NCI-H1105 treated with DMSO at 0.1 percent for 48 hours (cell line): ENCODE measurements around the gene PDE3A.

Experiments
- DNase-seq: peaks from one replicate; lab custom pipeline; 2025; lab: John Stamatoyannopoulos, UW

The PDE3A gene

DNA sequence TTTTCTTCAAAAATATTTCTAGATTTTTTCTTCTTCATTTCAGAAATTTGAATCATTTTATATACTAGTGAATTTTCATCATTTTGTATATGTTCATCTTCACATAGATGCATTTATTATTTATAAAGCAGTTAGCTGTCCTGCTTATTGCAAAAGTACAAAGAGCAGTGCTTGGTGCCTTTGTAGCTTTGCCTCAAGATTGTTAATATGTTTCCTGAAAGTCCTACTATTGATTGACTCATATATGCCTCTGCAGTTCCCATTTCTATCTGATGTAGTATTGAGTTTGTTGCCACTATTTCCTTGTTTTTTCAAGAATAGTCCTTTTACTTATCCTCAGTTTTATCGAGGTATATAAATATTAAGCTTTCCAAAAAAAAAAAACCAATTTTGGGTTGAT, 89.7 kb downstream of the PDE3A start:
- no peak for DNase-seq

DNA sequence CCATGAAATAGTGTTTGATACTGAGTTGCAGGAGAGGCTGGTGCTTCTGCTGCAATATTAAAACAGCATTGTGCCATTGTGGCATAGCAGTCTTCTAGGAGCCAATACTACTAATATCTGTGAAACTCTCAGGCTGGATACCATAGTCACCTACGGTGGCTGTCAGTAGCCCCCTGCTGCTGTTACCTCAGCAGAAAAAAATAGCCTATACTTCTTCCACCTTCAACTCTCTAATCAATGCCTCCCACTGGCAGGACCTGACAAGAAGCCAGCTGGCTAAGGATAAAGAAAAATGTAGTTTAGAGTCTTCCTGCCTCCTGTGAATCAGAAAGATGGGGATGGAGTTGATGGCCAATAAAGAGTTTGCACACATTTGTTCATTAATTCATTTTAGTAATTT, 91.6 kb downstream of the PDE3A start:
- DNase-seq: no peak

DNA sequence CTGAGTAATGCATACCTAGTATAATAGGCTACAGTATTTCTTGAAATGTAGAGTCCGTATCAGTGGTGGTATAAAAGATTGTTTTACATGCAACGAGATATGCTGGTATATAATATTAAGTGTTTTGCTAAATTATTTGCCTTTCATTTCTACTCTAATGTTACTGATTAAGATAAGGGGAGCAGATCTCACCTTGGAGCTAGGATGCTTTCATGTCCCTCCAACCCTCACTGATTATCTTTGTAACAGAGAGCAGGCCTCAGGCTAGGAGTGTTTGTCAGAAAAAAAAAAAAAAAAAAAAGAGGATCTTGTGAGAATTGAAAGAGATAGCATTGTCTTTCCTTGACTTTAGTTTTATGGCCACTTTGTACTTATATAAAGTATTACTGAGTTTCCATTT, 92.6 kb downstream of the PDE3A start:
- DNase-seq: no peak

DNA sequence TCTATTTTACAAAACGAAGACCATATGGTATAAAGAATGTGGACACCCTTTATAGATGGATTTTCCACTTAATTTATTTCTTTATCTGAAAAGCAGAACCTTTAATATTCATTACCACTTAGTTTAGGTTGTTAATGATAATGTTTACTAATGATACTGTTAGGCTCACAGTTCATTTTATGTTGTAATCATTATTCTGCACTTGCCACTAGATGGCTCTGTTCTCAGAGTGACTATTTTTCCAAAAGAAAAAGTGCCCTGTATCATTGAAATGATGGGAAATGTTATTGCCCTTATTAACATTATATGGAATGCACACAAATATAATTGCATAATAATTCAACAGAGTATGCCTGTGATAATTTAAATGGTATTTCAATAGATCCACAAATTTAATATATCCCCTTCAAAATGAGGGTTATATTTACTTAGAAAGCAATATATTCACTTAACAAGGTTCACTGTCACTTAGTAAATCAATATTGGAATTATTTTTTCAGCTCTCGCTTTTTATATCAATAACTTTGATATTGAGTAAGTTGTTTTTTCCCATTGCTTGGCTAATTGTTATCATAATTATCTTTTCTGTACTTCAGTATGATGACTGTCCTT, 95.7 kb downstream of the PDE3A start:
- peak; percentile 36 for DNase-seq

DNA sequence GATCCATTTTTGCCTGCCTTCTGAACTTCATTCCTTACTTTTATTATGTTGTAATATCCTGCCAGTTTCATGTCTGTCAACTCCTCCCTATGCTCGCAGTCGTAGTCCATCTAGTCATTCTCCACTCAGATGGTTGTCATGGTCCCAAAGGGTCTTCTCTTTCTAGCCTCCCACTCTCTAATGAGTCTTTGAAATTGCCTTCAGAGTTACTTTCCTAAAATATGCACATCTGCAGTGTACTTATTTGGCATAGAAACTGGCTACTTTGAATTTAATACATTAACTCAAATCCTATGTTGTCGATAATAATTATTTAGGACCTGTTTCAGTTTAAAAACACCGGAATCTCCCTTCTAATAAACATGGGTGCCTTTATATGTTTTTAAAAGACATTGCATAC, 101.0 kb downstream of the PDE3A start:
- no peak for DNase-seq

DNA sequence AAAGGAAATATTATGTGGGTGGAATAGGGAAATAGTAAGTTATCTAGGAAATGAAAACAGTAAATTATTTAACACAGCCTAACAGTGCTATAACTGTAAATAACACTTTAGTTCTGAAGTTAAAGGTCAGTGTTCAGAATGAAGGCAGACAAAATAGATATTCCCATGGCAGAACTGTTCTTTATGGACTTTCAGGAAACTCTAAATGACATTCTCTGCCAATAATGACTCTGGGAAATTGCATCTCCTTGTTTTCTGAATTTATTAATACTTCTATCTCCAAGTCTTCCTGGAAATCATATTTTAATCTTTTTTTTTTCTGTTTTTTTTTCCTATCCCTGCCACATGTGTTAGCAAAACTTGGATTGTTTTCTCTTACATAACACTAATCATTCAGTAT, 101.4 kb downstream of the PDE3A start:
- no peak for DNase-seq

DNA sequence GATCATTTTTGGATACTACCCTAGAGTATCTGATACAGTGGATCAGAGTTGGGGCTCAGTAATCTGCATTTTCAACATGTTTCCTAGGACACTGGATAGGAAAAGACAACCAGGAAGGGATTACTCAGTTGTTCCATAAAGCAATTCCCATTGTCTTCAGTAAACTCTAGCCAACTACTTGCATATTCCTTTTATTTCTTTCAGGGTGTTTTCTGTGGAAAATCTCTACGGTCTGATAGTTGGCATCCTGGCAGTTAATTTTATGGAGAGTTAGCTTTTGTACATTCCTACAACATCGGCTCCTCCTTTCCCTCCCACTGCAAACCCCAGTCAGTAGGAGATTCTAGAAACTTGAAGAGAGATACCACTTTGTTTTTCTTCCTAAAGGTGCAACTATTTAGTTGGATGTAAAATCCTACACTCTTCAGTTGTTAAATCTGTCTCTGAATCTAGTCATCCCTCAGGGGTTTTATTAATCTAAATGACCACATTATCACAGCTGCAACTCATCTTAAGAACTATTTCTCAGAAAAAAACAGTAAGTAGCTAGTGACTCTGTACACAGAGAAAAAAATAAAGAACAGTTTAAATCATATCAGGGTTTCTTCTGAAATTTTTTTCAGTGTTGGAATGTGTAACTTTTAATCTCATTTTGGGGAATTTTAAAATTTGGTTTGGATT, 103.9 kb downstream of the PDE3A start:
- DNase-seq: no peak

DNA sequence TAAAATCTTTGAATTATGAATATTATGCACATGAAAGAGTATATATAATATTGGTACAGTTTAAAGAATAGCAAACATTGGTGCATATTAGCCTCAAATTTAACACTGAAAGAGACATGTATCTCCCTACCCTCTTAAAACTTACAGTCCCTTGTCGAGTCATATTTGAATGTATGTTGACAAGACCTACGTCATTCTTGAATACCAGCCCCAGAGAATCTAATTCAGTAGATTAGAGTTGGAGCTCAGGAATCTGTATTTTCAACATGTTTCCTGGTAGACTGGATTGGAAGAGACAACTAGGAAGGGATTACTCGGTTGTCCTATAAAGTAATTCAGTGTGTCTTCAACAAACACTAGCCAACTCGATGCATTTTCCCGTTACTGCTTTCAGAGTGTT, 104.8 kb downstream of the PDE3A start:
- no peak for DNase-seq

DNA sequence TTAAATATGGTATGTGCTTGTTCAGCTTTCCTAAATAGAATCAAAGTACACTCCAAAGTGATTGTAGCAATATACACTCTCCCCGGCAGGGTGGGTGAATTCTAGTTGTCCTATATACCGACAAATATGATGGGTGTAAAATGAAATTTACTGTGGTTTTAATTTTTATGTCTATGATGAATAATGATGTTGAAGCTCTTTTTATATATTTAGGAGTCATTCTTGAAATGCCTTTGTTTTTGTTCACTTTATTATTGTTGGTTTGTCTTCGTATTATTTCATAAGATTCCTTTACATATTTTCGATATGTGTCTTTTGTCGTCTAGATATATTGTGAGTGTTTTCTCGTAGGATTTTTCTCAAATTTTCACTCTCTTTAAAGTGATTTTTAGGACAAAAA, 105.7 kb downstream of the PDE3A start:
- DNase-seq: no peak

DNA sequence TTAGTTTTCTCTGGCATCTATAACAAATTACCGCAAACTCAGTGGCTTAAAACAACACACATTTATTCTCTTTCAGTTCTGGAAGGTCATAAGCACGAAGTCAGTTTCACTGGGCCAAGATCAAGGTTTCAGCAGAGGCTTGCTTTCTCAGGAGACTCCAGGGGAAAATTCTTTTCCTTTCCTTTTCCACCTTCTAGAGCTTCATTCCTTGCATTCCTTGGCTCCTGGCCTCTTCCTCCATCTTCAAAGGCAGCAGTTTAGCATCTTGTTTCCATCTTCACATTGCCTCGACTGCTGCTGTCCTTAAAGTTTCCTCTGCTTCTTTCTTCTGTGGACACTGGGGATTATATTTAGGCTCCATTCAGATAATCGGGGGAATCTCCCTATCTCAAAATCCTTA, 106.1 kb downstream of the PDE3A start:
- DNase-seq: no peak

DNA sequence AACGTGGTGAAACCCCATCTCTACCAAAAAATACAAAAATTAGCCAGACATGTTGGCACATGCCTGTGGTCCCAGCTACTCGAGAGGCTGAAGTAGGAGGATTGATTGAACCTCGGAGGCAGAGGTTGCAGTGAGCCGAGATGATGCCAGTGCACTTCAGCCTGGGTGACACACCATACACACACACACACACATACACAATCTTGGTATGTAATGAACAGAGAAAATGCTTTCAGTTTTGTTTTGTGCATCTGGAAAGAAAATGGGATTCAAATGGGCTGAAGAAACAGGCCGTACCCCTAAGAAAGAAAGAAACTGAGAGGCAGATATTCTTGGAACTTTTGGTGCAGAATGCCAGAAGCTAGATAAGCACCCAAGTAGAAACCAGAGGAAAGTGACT, 107.2 kb downstream of the PDE3A start:
- no peak for DNase-seq

DNA sequence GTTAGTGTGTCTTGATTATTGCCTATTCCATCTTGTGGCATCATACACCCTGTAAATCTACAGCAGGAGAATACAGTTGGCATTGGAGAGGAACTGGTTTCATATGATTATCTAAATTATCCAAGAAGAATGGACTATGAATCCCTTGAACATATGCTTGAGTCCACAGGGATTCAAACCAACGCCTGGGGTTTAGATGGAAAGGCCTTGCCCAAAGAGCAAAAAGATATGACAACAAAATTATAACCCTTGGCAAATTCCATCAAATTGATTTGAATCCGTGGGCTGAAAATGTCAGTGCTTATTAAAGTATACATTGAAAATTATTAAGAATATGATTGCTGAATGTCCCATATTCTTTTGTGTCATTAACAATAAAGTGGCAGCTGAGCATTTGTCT, 108.2 kb downstream of the PDE3A start:
- no peak for DNase-seq

DNA sequence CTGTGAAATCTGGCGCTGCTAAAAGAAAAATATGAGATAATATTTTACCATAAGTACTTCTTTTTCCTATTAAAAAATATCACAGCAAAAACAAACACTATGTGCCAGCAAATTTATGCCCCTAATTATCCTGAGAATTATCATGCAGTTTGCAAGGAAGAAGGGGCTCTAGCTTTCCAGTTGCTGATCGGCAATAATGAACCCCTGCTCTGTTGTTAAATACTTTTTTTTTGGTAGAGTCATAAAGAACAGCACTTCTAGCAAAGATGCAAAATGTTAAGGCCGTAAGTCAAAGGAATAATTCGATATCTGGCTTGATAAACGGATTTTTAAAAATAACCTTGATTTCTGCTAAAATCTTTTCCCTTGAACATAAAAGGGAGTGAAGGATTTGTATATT, 108.9 kb downstream of the PDE3A start:
- no peak for DNase-seq

DNA sequence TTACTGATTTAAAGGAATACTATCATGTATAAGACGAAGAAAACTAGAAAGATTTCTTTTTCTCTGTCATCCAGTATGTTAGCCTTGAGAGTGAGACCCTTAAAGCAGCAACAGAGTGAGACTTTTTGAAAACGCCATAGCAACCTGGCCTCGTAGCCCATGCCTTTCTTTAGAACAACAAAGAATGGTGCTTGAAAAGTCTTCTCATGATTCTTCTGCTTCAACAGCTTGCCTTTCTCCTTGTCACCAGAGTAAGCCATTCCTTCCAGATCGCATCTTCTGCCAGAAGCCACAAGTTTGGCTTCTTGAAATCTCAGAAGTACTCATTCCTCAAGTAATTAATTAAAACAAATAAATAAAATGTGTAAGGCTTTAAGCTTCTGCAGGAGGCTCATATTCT, 109.3 kb downstream of the PDE3A start:
- no peak for DNase-seq

DNA sequence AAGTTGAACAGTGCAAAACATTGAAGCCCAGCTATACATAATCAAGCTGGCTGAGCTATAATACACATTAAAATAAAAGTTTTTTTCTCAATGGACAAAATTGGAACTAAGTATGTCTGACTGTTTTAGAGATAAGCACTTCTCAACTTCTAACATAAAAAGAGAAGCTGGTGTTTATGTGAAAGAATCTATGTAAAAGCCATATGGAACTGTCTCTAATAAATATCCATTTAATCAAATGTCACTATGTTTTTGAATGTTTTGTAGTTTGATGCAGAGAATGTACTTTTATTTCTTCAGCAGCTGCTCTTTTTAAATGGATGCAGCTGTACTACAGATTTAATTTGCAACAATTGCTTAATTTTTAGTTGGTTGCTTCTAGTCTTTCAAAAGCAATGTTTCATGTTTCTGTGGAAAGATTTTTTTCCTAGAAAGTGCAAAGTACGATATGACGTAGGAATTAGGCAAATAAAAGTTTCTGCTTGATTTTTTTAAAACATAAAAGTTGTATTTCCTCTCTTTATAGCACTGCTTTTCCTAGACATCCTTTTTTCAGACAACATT, 114.2 kb downstream of the PDE3A start:
- no peak for DNase-seq

DNA sequence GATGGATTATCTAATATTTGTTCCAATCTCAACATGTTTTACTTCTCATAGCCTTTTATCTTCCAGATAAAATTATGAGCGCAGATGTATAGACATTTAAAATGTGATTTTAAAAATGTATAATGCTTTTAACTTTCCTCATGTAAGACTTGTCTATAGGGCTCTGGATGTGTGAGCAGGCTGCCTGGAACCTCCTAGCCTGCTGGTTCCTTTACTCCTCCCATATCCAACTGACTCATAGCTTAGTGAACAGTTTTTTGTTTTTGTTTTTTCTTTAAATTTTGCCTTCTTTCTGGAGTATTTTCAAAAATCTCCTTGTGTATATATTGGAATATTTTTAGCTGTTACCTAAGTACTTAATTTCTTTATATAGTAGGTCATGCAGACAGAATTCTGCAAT, 115.4 kb downstream of the PDE3A start:
- no peak for DNase-seq

DNA sequence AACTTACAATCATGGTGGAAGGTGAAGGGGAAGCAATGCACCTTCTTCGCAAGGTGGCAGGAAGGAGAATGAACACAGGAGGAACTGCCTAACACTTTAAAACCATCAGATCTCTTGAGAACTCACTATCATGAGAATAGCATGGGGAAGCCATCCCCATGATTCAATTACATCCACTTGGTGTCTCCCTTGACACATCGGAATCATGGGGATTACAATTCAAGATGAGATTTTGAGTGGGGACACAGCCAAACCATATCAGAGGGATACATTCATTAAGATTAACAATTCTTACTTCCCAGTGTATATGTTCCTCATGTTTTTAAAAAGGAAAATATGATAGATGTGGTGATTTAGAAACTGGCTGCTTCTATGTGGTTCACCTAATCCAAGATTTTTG, 117.9 kb downstream of the PDE3A start:
- DNase-seq: no peak

DNA sequence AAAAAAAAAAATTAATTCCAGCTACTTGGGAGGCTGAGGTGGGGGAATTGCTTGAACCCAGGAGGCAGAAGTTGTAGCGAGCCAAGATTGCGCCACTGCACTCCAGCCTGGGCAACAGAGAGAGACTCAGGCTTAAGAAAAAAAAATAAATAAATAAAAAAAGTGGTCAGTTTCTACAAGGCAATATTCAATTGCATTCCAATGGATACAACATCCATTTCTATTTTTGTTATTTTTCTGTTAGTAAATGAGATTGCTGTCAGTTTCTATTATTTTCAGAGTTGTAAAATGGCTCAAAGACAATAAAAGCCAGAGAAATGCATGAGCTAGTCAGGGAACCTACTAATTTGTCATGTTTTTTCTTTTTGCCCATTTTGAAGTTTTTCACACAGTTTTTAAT, 119.2 kb downstream of the PDE3A start:
- no peak for DNase-seq

DNA sequence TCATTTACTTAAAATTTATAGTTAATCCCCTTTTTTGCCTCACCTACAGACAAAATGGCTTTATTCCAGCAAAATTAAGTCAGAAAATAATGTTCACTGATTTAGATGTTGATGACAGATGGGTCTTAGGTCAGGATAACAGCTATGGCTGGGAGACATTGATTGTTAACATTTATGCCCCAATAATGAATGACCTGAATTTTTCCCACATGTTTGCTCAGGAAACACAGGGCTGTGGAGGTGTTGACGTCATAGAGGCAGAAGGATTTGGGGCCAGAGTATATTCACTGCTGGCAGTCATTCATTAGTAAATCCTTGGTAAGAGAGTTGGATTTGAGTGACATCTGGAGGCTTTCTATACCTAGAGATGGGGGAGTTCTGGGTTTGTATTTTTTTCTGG, 121.3 kb downstream of the PDE3A start:
- no peak for DNase-seq

DNA sequence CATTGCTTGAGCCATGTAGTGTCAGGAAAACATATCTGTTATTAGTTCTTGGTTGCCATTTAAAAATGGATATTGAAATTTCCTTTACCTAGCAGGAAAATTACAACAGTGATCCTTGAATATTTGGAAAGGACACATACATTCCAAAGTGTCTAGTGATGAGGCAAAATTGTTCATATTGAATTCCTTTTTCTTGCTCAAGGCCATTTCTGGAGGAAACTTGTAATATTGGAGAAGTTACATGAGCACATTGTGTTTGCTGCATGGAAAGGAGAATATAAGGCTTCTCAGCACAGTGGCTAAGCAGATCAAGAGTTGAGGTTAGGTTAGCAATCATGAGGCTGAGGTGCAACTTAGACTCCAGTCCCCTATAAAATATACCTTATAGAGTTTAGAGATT, 121.9 kb downstream of the PDE3A start:
- no peak for DNase-seq

DNA sequence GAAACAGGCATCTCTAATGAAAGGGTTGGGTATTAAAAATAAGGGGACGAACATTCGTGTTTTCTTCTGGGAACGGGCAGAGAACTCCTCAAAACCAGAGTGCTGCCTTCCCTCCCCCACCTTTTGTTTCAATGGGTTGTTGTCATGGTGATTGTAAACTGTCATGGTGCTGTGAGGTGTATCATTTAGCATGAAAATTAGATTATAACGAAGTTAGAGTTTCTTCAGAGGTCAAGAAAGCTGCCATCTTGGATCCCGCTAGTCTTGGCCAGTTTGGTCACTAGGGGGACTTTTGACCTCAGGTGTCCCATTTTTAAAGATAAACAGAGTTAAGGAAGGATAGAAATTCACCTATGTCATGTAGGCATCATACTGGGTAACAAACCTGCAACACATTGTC, 123.0 kb downstream of the PDE3A start:
- no peak for DNase-seq

DNA sequence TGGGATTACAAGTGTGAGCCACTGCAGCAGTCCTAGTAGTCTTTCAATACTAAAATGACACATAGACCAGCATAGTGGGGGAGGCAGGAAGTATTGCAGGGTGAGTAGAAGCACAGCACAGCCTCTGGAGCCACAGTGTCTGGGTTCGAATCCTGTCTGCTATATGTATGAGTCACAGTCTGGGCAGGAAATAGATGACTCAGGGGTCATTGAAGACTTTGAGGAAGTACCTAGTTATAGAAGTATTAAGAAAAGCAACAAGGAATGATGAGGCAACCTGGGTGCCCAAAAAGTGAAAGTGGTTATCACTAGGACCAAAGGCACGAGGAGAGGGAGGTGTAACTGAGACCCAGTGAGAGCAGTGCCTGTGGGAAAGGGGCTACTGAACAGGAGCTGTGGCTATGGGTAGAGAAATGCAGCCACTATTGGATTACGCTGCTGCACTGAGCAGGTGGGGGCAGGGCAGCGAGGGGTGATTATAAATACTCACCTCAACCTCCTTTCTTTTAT, 124.0 kb downstream of the PDE3A start:
- no peak for DNase-seq

DNA sequence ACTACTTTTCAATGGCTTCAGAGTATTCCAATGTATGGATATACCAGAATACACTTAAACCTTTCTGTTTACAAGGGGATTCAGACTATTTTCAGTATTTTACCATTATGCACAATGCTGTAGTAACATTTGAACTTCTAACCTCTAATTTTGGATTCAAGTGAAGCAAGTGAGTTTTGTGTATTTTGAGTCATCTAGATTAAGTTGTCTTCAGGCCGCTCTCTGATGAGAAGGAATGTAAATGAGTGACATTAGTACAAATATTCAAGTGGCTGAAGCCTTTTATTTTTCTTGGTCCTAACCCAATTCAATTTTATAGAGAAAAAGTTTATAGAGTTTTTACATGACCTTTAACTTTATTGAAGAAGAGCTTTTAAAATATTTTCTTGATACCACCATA, 125.6 kb downstream of the PDE3A start:
- DNase-seq: no peak

DNA sequence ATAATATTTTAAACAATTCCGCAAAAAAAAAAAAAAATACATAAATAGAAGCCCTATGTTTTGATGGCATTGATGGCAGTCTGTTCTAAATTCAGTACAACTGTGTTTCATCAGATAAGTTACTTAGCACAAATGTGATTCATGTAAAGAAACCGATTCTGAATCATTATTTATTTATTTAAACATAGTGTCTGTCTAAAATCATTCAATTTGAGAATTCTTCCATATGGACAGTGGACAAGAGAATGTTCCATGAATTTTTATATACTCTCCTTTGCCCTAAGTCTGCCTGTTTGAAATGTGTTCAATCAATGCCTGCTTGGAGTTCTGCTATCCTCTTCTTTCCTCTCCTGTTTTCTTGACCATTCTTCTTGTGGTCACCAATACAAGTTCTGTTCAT, 126.5 kb downstream of the PDE3A start:
- no peak for DNase-seq
